Naive thymus-derived CD4-positive, alpha-beta T cell (primary cell): Measurements from ENCODE around the gene LRRC74B. TPM values are rescaled to one million over a fixed set of nuclear protein-coding genes. Genes with fewer than 3 reads are reported as not detected.

Source experiments
- ATAC-seq: fragments of 150-1000 bp; cut with Tn5 transposase; 2 replicates; pipeline ENCODE4 v1.10.0; 2021; ENCODE audit warnings: mild to moderate bottlenecking, moderate library complexity
- CTCF ChIA-PET: fragments of 350-600 bp; sonication (Branson Sonifier 250); formaldehyde crosslinking; loops from one replicate; lab custom pipeline; 2021; ENCODE audit warnings: antibody characterized with exemption; lab: Charles Lee
- POLR2A ChIA-PET: fragments of 350-600 bp; sonication (Branson Sonifier 250); formaldehyde crosslinking; loops from one replicate; lab custom pipeline; 2021; ENCODE audit warnings: antibody characterized with exemption, inconsistent platforms; lab: Charles Lee
- DNase-seq, 9 donors: peaks; one replicate each; pipeline versions ENCODE4 v3.0.0 to v3.0.0-alpha.2; 2020 to 2022; ENCODE audit warnings: mixed read lengths in 1 of 9
- H3K27ac ChIP-seq: one replicate; pipeline ENCODE4 v1.7.0; 2013; ENCODE audit warnings: mild to moderate bottlenecking, low read depth, low read length, moderate library complexity
- H3K27me3 ChIP-seq, 2 donors: one replicate each; pipeline ENCODE4 v1.7.0; 2013; ENCODE audit warnings: low read length in 2 of 2, mild to moderate bottlenecking in 2 of 2, moderate library complexity in 2 of 2; ENCODE audit not compliant: control insufficient read depth in 2 of 2, insufficient read depth in 2 of 2
- H3K36me3 ChIP-seq, 3 experiments: 1 replicate in 2 of 3; 2 replicates in 1 of 3; pipeline ENCODE4 v1.7.0; 2013; ENCODE audit warnings: low read length in 3 of 3, mild to moderate bottlenecking in 3 of 3, moderate library complexity in 1 of 3; ENCODE audit not compliant: insufficient read depth in 3 of 3, control insufficient read depth in 2 of 3
- H3K4me1 ChIP-seq, 2 donors: one replicate each; pipeline ENCODE4 v1.7.0; 2013; ENCODE audit warnings: low read length in 2 of 2, mild to moderate bottlenecking in 2 of 2, moderate library complexity in 1 of 2; ENCODE audit not compliant: control insufficient read depth in 2 of 2, insufficient read depth in 2 of 2
- H3K4me3 ChIP-seq: 2 replicates; pipeline ENCODE4 v1.7.0; 2013; ENCODE audit warnings: mild to moderate bottlenecking, low read length
- H3K9me3 ChIP-seq, 3 experiments: 1 replicate in 2 of 3; 2 replicates in 1 of 3; pipeline ENCODE4 v1.7.0; 2013; ENCODE audit warnings: low read length in 3 of 3; ENCODE audit not compliant: control insufficient read depth in 2 of 3
- H3K27ac Mint-ChIP-seq, 9 donors: one replicate each; pipeline ENCODE4 v1.8.0; 2020 to 2022; ENCODE audit warnings: mixed read lengths in 9 of 9, mild to moderate bottlenecking in 8 of 9, moderate library complexity in 5 of 9, inconsistent platforms in 2 of 9
- H3K27me3 Mint-ChIP-seq, 5 donors: one replicate each; pipeline ENCODE4 v1.8.0; 2021 to 2022; ENCODE audit warnings: mixed read lengths in 5 of 5, mild to moderate bottlenecking in 1 of 5
- H3K36me3 Mint-ChIP-seq, 5 donors: one replicate each; pipeline ENCODE4 v1.8.0; 2020 to 2022; ENCODE audit warnings: mixed read lengths in 5 of 5, mild to moderate bottlenecking in 3 of 5, inconsistent platforms in 1 of 5
- H3K4me1 Mint-ChIP-seq, 7 donors: one replicate each; pipeline ENCODE4 v1.8.0; 2020 to 2022; ENCODE audit warnings: mixed read lengths in 7 of 7, mild to moderate bottlenecking in 3 of 7, inconsistent platforms in 1 of 7
- H3K4me3 Mint-ChIP-seq, 10 donors: one replicate each; pipeline ENCODE4 v1.8.0; 2020 to 2022; ENCODE audit warnings: mild to moderate bottlenecking in 10 of 10, mixed read lengths in 10 of 10, moderate library complexity in 6 of 10, inconsistent platforms in 2 of 10
- H3K9me3 Mint-ChIP-seq, 11 donors: one replicate each; pipeline ENCODE4 v1.8.0; 2020 to 2022; ENCODE audit warnings: mixed read lengths in 11 of 11, mild to moderate bottlenecking in 4 of 11, inconsistent platforms in 1 of 11, moderate library complexity in 1 of 11
- intact Hi-C, 2 donors: fragments of 100-400 bp; cut with micrococcal nuclease; formaldehyde crosslinking; loops; one replicate each; pipeline ENCODE4 v1.15.1; 2023
- polyA plus RNA-seq, 2 donors: library from polyadenylated mRNA; unstranded; fragments of 300-500 nt; fragmentation: Illumina TruSeq; gene quantifications; one replicate each; pipeline ENCODE4 v1.2.3, GENCODE V29; 2021
- total RNA-seq, 6 experiments: library from RNA in 5 of 6; stranded (reverse) in 5 of 6; gene quantifications; 1 replicate in 5 of 6; 2 replicates in 1 of 6; pipeline ENCODE4 v1.2.3 and lab custom pipeline; 2021 to 2026

LRRC74B gene
- total and polyA plus RNA-seq, 7 experiments from 2014 or later, result not detected

DNA sequence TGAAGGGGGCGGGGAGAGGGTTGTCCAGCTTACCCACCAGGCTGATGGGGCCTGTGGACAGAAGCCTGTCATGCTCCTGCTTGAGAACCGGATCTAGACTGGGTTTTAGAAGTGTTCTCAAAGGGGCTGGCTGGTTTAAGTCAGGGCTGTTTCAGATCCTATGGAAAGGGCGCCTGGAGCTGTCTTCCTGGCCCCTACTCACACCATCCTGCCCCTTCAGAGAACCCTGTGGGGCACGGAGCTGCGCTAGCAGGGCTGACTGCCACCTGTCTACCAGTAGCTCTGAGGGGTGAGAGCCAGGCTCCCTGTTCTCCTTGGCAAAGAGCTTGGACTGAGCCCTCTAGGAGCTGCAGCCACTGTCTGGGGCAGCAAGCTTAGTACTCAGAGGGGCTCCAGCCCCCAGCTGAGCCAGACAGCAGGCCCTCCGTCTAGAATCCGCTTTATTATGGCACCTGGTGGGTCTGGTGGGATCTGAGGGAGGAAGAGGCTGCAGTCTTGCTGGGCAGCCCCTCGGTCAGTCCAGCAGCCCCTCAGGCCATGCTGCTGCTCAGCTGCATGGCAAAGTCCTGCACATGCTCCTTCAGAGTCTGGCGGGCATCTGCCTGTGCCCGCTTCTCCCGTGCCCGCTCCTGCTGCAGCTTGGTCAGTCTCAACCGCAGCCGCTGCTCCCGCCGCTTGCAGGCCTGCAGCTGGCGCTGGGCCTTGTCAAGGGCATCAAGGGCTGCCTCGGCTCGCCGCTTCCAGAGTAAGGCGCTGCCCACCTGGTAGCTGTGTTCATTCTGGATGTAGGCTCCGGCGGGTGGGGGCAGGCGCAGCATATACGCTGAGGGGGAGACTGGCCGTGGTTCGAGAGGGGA, 46.2 kb upstream of the LRRC74B start:
- Mint-ChIP-seq H3K27me3 (no peaks in the 10 kb centered on the region), H3K4me1 (peaks cover 14 to 36% (median 20%) of the 10 kb centered on the region in 7 donors), H3K4me3 (peak overlapping the region in 6 of 10 donors; percentile 94 to 98 (median 96)), H3K27ac (peak overlapping the region in 8 of 9 donors; percentile 55 to 99 (median 98)), H3K9me3 (peaks cover 0 to 4% (median 0%) of the 10 kb centered on the region in 11 donors), H3K36me3 (peaks cover 0 to 4% (median 4%) of the 10 kb centered on the region in 5 donors)
- POLR2A ChIA-PET, result interaction anchor here (0.6 to 4.4 kb wide), 8 partner anchors 9 to 1216 kb away, joined by 3 to 21 read pairs (median 4); partner anchors contain the start of gene LZTR1
- no peaks in the 10 kb centered on the region for H3K27me3 ChIP-seq
- CTCF ChIA-PET, result interaction anchor here (0.9 to 1.2 kb wide), 3 partner anchors 14 to 84 kb away, joined by 3 read pairs; no protein-coding TSS in a partner anchor
- DNase-seq (no peak), ATAC-seq (no peak)
- H3K4me1 ChIP-seq, result peaks cover 24 to 26% of the 10 kb centered on the region in 2 donors
- H3K4me3 ChIP-seq, result peak overlapping the region; percentile 79
- no peaks in the 10 kb centered on the region for H3K9me3 ChIP-seq
- intact Hi-C loops, result loop anchor here (2.0 to 10.0 kb wide), 7 partner anchors 17 to 1877 kb away; partner anchors contain the start of genes DGCR2 (in 1 of the 2), HIRA (in 1 of the 2), LZTR1 (in 1 of the 2) and MRPL40 (in 1 of the 2)
- H3K27ac ChIP-seq, result peak overlapping the region; percentile 94
- peaks cover 0 to 60% (median 3%) of the 10 kb centered on the region in 3 experiments for H3K36me3 ChIP-seq

DNA sequence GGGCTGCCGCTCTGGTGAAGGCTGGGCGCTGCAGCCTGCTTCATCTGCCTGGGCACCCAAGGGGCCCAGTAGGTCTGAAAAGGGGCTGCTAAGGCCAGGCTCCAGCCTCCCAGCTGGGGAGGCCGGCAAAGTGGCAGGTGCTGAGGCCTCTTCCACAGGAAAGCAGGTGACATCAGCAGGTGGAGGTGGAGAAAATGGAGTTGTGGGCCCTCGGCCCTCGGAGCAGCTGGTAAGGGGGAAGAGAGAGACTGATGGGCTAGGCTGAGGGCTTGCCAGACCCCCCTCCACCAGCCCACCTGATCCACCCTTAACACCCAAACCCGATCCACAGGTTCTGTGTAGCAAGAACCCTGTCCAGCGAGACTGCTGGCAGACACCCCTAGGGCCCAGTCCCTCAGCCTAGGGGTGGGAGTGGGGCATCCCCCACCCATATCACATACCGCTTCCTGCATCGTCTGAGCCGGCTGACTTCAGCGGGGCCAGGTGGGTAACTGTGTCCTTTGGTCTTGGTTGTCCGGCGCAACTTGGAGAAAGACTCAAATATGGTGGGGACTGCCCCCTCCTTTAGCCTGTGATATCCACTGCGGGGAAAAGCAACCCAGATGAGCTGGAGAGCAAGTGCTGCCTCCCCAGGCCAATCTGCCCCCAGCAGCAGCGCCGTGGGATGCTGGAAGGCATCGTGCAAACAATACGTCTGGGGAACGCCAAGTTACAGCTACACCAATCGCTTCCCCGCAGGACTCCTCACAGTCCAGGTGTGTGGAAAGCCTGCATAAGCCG, 45.3 kb upstream of the LRRC74B start:
- Histone ChIP-seq H3K36me3 (peaks cover 0 to 52% (median 3%) of the 10 kb centered on the region in 3 experiments), H3K27me3 (no peaks in the 10 kb centered on the region), H3K4me1 (peaks cover 24 to 26% of the 10 kb centered on the region in 2 donors), H3K4me3 (peak overlapping the region; percentile 79), H3K9me3 (no peaks in the 10 kb centered on the region), H3K27ac (peak overlapping the region; percentile 94)
- ATAC-seq (no peak), DNase-seq (no peak)
- Mint-ChIP-seq H3K4me1 (peaks cover 14 to 36% (median 20%) of the 10 kb centered on the region in 7 donors), H3K27ac (peak overlapping the region; percentile 98 to 100 (median 99)), H3K4me3 (peak overlapping the region; percentile 94 to 99 (median 96)), H3K9me3 (peaks cover 0 to 4% (median 0%) of the 10 kb centered on the region in 11 donors), H3K27me3 (no peaks in the 10 kb centered on the region), H3K36me3 (peaks cover 0 to 4% (median 4%) of the 10 kb centered on the region in 5 donors)
- intact Hi-C loops, result loop anchor here (2.0 to 10.0 kb wide), 7 partner anchors 18 to 1878 kb away; partner anchors contain the start of genes DGCR2 (in 1 of the 2), HIRA (in 1 of the 2), LZTR1 (in 1 of the 2) and MRPL40 (in 1 of the 2)
- CTCF ChIA-PET, result interaction anchor here (1.0 kb wide), 1 partner anchor 41 kb away, joined by 3 read pairs; no protein-coding TSS in a partner anchor
- POLR2A ChIA-PET, result interaction anchor here (0.9 to 4.6 kb wide), 5 partner anchors 10 to 629 kb away, joined by 3 to 59 read pairs (median 5); partner anchors contain the start of genes LZTR1 and YDJC

DNA sequence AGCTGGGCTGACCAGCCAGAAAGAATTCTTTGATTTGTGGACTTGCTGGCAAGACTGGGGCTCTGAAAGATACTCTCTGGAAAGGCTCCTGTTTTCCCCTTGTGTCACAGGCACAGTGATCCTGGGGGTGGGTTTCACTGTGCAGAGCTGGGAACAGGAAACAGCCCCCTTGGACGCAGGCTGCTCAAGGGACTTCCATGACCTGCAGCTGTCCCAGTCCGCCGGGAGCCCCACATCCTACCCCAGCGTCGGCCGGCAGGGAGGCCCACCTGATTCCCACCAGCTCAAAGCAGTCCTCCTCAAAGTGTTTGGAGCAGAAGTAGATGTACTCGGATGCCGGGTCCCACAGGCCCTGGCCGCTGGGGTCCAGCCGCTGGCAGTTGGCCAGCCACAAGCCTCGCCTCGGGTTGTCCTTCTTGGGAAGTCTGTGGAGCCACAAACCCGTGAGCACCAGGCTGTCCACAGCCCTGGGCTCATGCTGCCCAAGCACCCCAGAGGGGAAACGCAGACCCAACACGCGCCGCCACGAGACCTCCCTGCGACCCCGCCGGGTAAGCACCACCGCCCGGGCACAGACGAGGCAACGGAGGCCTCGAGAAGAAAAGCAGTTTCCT, 44.7 kb upstream of the LRRC74B start:
- H3K9me3 Mint-ChIP-seq, result peaks cover 0 to 4% (median 0%) of the 10 kb centered on the region in 11 donors
- peaks cover 0 to 4% (median 4%) of the 10 kb centered on the region in 5 donors for H3K36me3 Mint-ChIP-seq
- peak overlapping the region; percentile 94 for H3K27ac ChIP-seq

DNA sequence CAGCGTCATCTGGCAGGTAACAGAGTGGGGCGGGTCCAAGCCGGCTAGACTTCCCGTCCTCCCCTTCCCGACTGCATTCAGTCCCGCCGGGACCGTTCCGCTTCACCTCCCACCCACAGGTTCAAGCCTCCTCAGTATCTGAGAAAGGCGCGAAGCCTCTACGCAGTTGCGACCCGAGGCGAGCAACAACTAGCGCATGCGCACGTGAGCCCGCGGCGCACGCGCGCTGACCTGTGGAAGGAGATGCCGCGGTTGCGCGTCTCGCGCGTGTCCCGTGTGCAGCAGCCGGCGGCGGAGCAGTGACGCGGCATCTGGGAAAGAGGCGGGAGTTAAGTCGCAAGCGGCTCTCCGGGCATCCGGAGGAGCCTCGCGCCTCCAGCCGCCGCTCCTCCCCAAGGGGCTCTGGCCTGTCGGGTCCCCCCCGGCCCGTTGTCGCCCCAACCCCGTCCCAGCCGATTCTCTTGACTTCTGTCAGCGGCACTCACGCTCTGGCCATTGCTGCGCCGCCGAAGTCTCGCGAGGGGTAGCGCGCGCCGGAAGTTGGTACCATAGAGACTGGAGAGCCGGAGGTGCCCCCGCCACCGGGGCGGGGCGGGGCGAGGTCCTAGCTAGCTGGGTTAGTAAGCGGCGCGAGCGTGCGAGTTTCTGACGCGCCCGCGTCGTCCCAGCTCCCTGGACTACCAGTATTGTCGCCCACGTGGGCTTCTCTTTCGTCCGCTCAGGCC, 44.0 kb upstream of the LRRC74B start, which contains the start of gene THAP7:
THAP7 (minus strand) TSS at position 518 of the 725 bp plus-strand sequence; CDS start at position 311, 207 bp downstream.
- Histone ChIP-seq H3K27ac (peak within 1 kb of the TSS; percentile 94), H3K9me3 (no peaks in the 10 kb centered on the region), H3K4me1 (peaks cover 24 to 26% of the 10 kb centered on the region in 2 donors), H3K27me3 (no peaks in the 10 kb centered on the region), H3K36me3 (peaks cover 0 to 38% (median 3%) of the 10 kb centered on the region in 3 experiments), H3K4me3 (peak within 1 kb of the TSS; percentile 79)
- Mint-ChIP-seq H3K4me3 (peak within 1 kb of the TSS; percentile 94 to 99 (median 96)), H3K36me3 (peaks cover 0 to 4% (median 4%) of the 10 kb centered on the region in 5 donors), H3K27me3 (no peaks in the 10 kb centered on the region), H3K4me1 (peaks cover 14 to 36% (median 20%) of the 10 kb centered on the region in 7 donors), H3K9me3 (peaks cover 0 to 4% (median 0%) of the 10 kb centered on the region in 11 donors), H3K27ac (peak within 1 kb of the TSS; percentile 98 to 100 (median 99))
- CTCF ChIA-PET, result interaction anchor here (1.3 kb wide), 1 partner anchor 19 kb away, joined by 3 read pairs; no protein-coding TSS in a partner anchor
- intact Hi-C loops, result loop anchor here (1.0 to 10.0 kb wide), 13 partner anchors 13 to 1879 kb away; partner anchors contain the start of genes CRKL (in 2 of the 2), LZTR1 (in 2 of the 2), PI4KA (in 2 of the 2) and SNAP29 (in 2 of the 2)
- DNase-seq (peak; percentile 94 to 98 (median 98)), ATAC-seq (peak; percentile 95)
- POLR2A ChIA-PET, result interaction anchor here (0.9 to 4.6 kb wide), 5 partner anchors 11 to 628 kb away, joined by 3 to 59 read pairs (median 3); partner anchors contain the start of genes LZTR1 and YDJC

More for the DNA sequence above, 44.7 kb upstream of the LRRC74B start:
- intact Hi-C loops, result loop anchor here (2.0 to 10.0 kb wide), 7 partner anchors 18 to 1879 kb away; partner anchors contain the start of genes DGCR2 (in 1 of the 2), HIRA (in 1 of the 2), LZTR1 (in 1 of the 2) and MRPL40 (in 1 of the 2)
- Histone ChIP-seq H3K27me3 (no peaks in the 10 kb centered on the region), H3K4me1 (peaks cover 24 to 26% of the 10 kb centered on the region in 2 donors), H3K9me3 (no peaks in the 10 kb centered on the region), H3K36me3 (peaks cover 0 to 45% (median 3%) of the 10 kb centered on the region in 3 experiments), H3K4me3 (peak overlapping the region; percentile 79)
- no peak for ATAC-seq
- Mint-ChIP-seq H3K4me1 (peaks cover 14 to 36% (median 20%) of the 10 kb centered on the region in 7 donors), H3K4me3 (peak overlapping the region; percentile 94 to 99 (median 96)), H3K27ac (peak overlapping the region; percentile 98 to 100 (median 99)), H3K27me3 (no peaks in the 10 kb centered on the region)
- ChIA-PET CTCF (no interaction called here), POLR2A (interaction anchor here (0.9 to 4.6 kb wide), 4 partner anchors 10 to 628 kb away, joined by 3 to 59 read pairs (median 12); partner anchors contain the start of genes LZTR1 and YDJC)
- DNase-seq, result no peak
